Adrenal gland (tissue), 12 donors: ENCODE data around the gene SLC17A7. TPM values are rescaled to one million over a fixed set of nuclear protein-coding genes. Genes with fewer than 3 reads are reported as not detected.

Experiments used
- DNase-seq, 7 donors: peaks; one replicate each; pipeline ENCODE4 v3.0.0-alpha.2; 2019 to 2020
- H3K27ac ChIP-seq, 5 donors: fragments of 200-600 bp; sonication (generic) in 4 of 5; 1 replicate in 3 of 5; 2 replicates in 2 of 5; pipeline versions ENCODE4 v1.5.1 to v1.8.0; 2016 to 2020; ENCODE audit warnings: mild to moderate bottlenecking in 1 of 5
- H3K27me3 ChIP-seq: fragments of 200-600 bp; 2 replicates; pipeline ENCODE4 v1.8.0; 2021
- H3K36me3 ChIP-seq, 2 donors: fragments of 200-600 bp; replicated peaks in 1 of 2; 1 replicate in 1 of 2; 2 replicates in 1 of 2; pipeline versions ENCODE4 v1.5.1 to v1.8.0; 2018 to 2022
- H3K4me1 ChIP-seq, 2 donors: fragments of 200-600 bp; replicated peaks in 1 of 2; 1 replicate in 1 of 2; 2 replicates in 1 of 2; pipeline versions ENCODE4 v1.5.1 to v1.8.0; 2018 to 2021
- H3K4me3 ChIP-seq, 4 donors: fragments of 200-600 bp; sonication (generic) in 3 of 4; one replicate each; pipeline ENCODE4 v1.5.1; 2016 to 2018
- H3K9me3 ChIP-seq, 3 donors: fragments of 200-600 bp; sonication (generic) in 1 of 3; replicated peaks in 1 of 3; 1 replicate in 2 of 3; 2 replicates in 1 of 3; pipeline versions ENCODE4 v1.5.1 to v1.8.0; 2016 to 2021
- CTCF ChIP-seq, 6 experiments: fragments of 450-650 bp in 4 of 6; fragments of 200-600 bp in 2 of 6; sonication (generic) in 1 of 6; IDR thresholded peaks; 1 replicate in 5 of 6; 2 replicates in 1 of 6; pipeline versions ENCODE4 v1.5.1 to v1.8.0; 2016 to 2021; ENCODE audit warnings: antibody characterized with exemption in 6 of 6, mild to moderate bottlenecking in 2 of 6, moderate library complexity in 1 of 6
- POLR2A ChIP-seq, 2 donors: fragments of 450-650 bp; IDR thresholded peaks; one replicate each; pipeline ENCODE4 v1.6.1; 2017; ENCODE audit warnings: antibody characterized with exemption in 2 of 2, mild to moderate bottlenecking in 2 of 2, moderate library complexity in 1 of 2
- whole genome bisulfite sequencing, 4 donors: extraction: QIAGEN DNeasy Blood & Tissue Kit in 2 of 4; methylation state at CpG; one replicate each; pipeline versions ENCODE4 v1.1.5 to v1.1.7; 2013 to 2017; 5-methylcytosine and 5-hydroxymethylcytosine counted together
- intact Hi-C, 2 donors: fragments of 100-400 bp; cut with DNase I; formaldehyde crosslinking; loops; one replicate each; pipeline versions ENCODE4 v1.14.1 to v1.15.0; 2022 to 2023
- polyA plus RNA-seq, 3 donors: library from polyadenylated mRNA; stranded (reverse); fragments of 200-250 nt in 2 of 3; fragments of 350-450 nt in 1 of 3; fragmentation: Illumina TruSeq in 1 of 3; extraction: RNeasy Lipid Tissue Mini Kit (QIAGEN cat#74804) in 1 of 3; gene quantifications; one replicate each; pipeline ENCODE4 v1.2.3, GENCODE V29; 2013 to 2014
- total RNA-seq, 9 donors: library from RNA; depleted of rRNA in 4 of 9; stranded (reverse); fragments of >200 nt in 4 of 9; fragments of 120-200 nt in 1 of 9; fragmentation: NEBNext Ultra II Directional in 1 of 9; extraction: Animal tissue kit (Norgen Biotek cat#: 25700) in 1 of 9; gene quantifications; one replicate each; pipeline versions ENCODE4 v1.1.0 to v1.2.4, GENCODE V29; 2013 to 2023
- donor health status: healthy with polysubstance abuse.
- donor health status: Bipolar disorder and iron deficiency.
- donor health status: DM: yes; HTN: yes; CAD: no.
- donor health status: DM: no; HTN: no; CAD: no.
- donor health status: DM: no; HTN: no; CAD: no.
- donor health status: DM: yes; HTN: yes; CAD: no.

The SLC17A7 gene
- total and polyA plus RNA-seq, 12 donors: 0.06 to 9.6 (median 1.2) TPM

GRCh38 chr19:49428547-49429451, 12.5 kb downstream of the SLC17A7 start:
- Histone ChIP-seq H3K27me3 (peaks cover 85% of the 10 kb centered on the region), H3K4me1 (peaks cover 0 to 6% of the 10 kb centered on the region in 2 donors), H3K4me3 (no peak overlapping the region), H3K27ac (no peak overlapping the region), H3K36me3 (no peaks in the 10 kb centered on the region), H3K9me3 (no peaks in the 10 kb centered on the region)
- no peak for DNase-seq
- 11 to 15% (median 13%) methylated on average over 8 to 29 of the region's 29 CpGs for WGBS, 4 donors
- intact Hi-C loops: no loop called here
- no peak for TF ChIP-seq POLR2A (IDR thresholded peaks at IDR 0.05)
- TF ChIP-seq CTCF (IDR thresholded peaks at IDR 0.05): no peak

GRCh38 chr19:49427855-49428546, 13.3 kb downstream of the SLC17A7 start:
- WGBS, 4 donors: 0 to 3% (median 2%) methylated on average over 5 to 45 of the region's 45 CpGs
- H3K9me3 ChIP-seq: no peaks in the 10 kb centered on the region
- H3K27ac ChIP-seq: no peak overlapping the region
- peaks cover 85% of the 10 kb centered on the region for H3K27me3 ChIP-seq
- peaks cover 0 to 13% of the 10 kb centered on the region in 2 donors for H3K4me1 ChIP-seq
- H3K4me3 ChIP-seq: no peak overlapping the region
- TF ChIP-seq CTCF (IDR thresholded peaks at IDR 0.05) (no peak), POLR2A (IDR thresholded peaks at IDR 0.05) (no peak)
- intact Hi-C loops: no loop called here
- no peak for DNase-seq
- no peaks in the 10 kb centered on the region for H3K36me3 ChIP-seq

GRCh38 chr19:49427339-49427738, 14.0 kb downstream of the SLC17A7 start:
- Histone ChIP-seq H3K27ac (no peak overlapping the region), H3K4me1 (peaks cover 0 to 20% of the 10 kb centered on the region in 2 donors), H3K36me3 (no peaks in the 10 kb centered on the region), H3K9me3 (no peaks in the 10 kb centered on the region), H3K27me3 (peaks cover 85% of the 10 kb centered on the region), H3K4me3 (no peak overlapping the region)
- no peak for DNase-seq
- WGBS, 4 donors: 41 to 47% (median 44%) methylated on average over 2 to 12 of the region's 12 CpGs
- intact Hi-C loops: no loop called here
- TF ChIP-seq CTCF (IDR thresholded peaks at IDR 0.05) (no peak), POLR2A (IDR thresholded peaks at IDR 0.05) (no peak)

- WGBS, 4 donors: 3 to 5% (median 4%) methylated on average over 11 to 30 of the region's 30 CpGs
- peaks cover 85% of the 10 kb centered on the region for H3K27me3 ChIP-seq
- H3K4me1 ChIP-seq: peaks cover 0 to 25% of the 10 kb centered on the region in 2 donors
Observed at GRCh38 chr19:49425922-49426592, 15.3 kb downstream of the SLC17A7 start.

More at GRCh38 chr19:49425922-49426592, 15.3 kb downstream of the SLC17A7 start:
- TF ChIP-seq POLR2A (IDR thresholded peaks at IDR 0.05): no peak
- no peak for TF ChIP-seq CTCF (IDR thresholded peaks at IDR 0.05)
- H3K9me3 ChIP-seq: no peaks in the 10 kb centered on the region
- H3K4me3 ChIP-seq: no peak overlapping the region
- H3K36me3 ChIP-seq: no peaks in the 10 kb centered on the region
- H3K27ac ChIP-seq: no peak overlapping the region
- intact Hi-C loops: no loop called here
- DNase-seq: no peak
